ENCODE results near the gene CHST7. TPM values are rescaled to one million over a fixed set of nuclear protein-coding genes. Genes with fewer than 3 reads are reported as not detected.

Gene CHST7
- total RNA-seq, 1 experiment from 2014 or later: 7.7 TPM

DNA sequence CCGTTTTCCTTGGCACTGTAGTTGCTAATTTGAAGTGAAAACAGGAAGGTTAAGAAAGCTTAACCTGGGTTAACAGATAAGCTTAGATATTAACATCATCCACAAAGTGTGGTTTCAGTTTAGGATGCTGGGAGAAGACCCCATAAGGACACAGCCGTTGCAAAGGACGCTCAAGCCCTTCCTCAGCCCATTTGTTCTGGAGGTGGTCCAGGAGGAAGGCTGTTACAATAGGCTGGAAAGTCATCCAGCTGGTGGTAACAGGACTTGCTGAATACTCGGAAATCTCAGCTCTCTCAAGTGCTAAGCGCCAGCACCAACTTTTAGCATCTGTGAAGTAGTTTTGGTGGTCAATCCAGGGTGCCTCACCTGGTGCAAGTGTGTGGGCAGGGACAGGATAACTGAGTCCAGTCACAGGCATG lies 14.2 kb downstream of the CHST7 start (continued):
- no peak for TF ChIP-seq RAD21 (IDR thresholded peaks at IDR 0.05; ENCODE audit: low read depth)
- no peak for TF ChIP-seq SRF (IDR thresholded peaks at IDR 0.05; ENCODE audit: low read depth)
- TF ChIP-seq FOSL1 (IDR thresholded peaks at IDR 0.05; ENCODE audit: low read depth): no peak

DNA sequence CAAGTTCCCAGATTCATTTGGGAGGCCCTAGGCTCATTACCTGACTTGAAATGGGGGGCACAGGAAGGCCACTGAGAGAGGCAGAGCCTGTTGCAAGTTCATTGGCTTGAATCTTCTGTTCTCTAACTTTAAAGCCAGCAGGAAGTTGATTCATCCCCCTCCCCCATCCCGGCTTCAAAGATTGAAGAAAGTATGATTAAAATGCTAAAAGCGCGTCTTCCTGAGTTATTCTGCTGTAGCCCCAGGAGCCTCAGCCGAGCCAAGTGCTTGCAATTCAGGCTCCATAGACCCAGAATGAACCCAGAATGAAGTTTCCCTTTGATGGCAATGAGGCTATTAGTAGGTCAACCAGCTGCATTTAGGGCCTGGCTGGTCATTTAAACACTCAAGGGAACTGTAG lies 14.7 kb downstream of the CHST7 start:
- Histone ChIP-seq H3K36me3 (ENCODE audit: control insufficient read depth in 1 of 2, insufficient read depth in 2 of 2, low read length in 2 of 2) (no peaks in the 10 kb centered on the region), H3K4me3 (replicated peaks in 1 of 2; ENCODE audit: low read depth in 1 of 2, low read length in 2 of 2) (peak overlapping the region; percentile 19 to 49), H4K20me1 (ENCODE audit: insufficient read depth) (no peaks in the 10 kb centered on the region), H3K27ac (ENCODE audit: low read depth, low read length) (peak overlapping the region; percentile 82), H3K79me2 (ENCODE audit: insufficient read depth, low read length) (peaks cover 39% of the 10 kb centered on the region), H3K4me1 (ENCODE audit: control insufficient read depth in 1 of 2, insufficient read depth in 2 of 2, low read length in 2 of 2) (peaks cover 58 to 77% of the 10 kb centered on the region in 2 experiments), H3K9me3 (ENCODE audit: control insufficient read depth in 1 of 2, insufficient read depth in 1 of 2, low read depth in 1 of 2, low read length in 2 of 2) (no peaks in the 10 kb centered on the region), H3K9me2 (ENCODE audit: insufficient read depth) (no peaks in the 10 kb centered on the region), H3K4me2 (ENCODE audit: low read length) (peak overlapping the region; percentile 82), H2AFZ (ENCODE audit: low read depth, low read length, poor library complexity, severe bottlenecking) (no peak overlapping the region), H3K27me3 (ENCODE audit: insufficient read depth, low read length) (no peaks in the 10 kb centered on the region), H3K9ac (ENCODE audit: low read length) (peak overlapping the region; percentile 48)
- CTCF ChIA-PET: interaction anchor here (0.8 kb wide), 1 partner anchor 65 kb away, joined by 3 read pairs; no protein-coding TSS in a partner anchor
- POLR2A ChIA-PET: no interaction called here
- DNase-seq (ENCODE audit: low read depth, low spot score): no peak
- no TSS peak for BruUV-seq (replicated peaks)
- peak; percentile 42 for ATAC-seq
- intact Hi-C loops (cut with micrococcal nuclease): no loop called here
- TF ChIP-seq JUND (IDR thresholded peaks at IDR 0.05) (no peak), CBX3 (IDR thresholded peaks at IDR 0.05; ENCODE audit: low read depth) (peak; percentile 30; the same call in 1 of the 2 replicates), SP1 (IDR thresholded peaks at IDR 0.05; ENCODE audit: low read depth) (0 out of 2 replicates have a peak, but pooled peaks have one; percentile 24), POLR2AphosphoS5 (IDR thresholded peaks at IDR 0.05; ENCODE audit: low read depth, low read length) (no peak), RAD21 (IDR thresholded peaks at IDR 0.05; ENCODE audit: low read depth) (no peak), SIN3A (IDR thresholded peaks at IDR 0.05; ENCODE audit: low read depth) (no peak), EGR1 (IDR thresholded peaks at IDR 0.05; ENCODE audit: low read depth) (no peak), ZFX (IDR thresholded peaks at IDR 0.05) (no peak), EZH2 (IDR thresholded peaks at IDR 0.05) (no peak), FOSL1 (IDR thresholded peaks at IDR 0.05; ENCODE audit: low read depth) (no peak), CEBPB (IDR thresholded peaks at IDR 0.05; ENCODE audit: low read depth) (no peak)
- TF ChIP-seq, protein P1, sequence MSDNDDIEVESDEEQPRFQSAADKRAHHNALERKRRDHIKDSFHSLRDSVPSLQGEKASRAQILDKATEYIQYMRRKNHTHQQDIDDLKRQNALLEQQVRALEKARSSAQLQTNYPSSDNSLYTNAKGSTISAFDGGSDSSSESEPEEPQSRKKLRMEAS (IDR thresholded peaks at IDR 0.05): no peak
- TF ChIP-seq, protein P2, sequence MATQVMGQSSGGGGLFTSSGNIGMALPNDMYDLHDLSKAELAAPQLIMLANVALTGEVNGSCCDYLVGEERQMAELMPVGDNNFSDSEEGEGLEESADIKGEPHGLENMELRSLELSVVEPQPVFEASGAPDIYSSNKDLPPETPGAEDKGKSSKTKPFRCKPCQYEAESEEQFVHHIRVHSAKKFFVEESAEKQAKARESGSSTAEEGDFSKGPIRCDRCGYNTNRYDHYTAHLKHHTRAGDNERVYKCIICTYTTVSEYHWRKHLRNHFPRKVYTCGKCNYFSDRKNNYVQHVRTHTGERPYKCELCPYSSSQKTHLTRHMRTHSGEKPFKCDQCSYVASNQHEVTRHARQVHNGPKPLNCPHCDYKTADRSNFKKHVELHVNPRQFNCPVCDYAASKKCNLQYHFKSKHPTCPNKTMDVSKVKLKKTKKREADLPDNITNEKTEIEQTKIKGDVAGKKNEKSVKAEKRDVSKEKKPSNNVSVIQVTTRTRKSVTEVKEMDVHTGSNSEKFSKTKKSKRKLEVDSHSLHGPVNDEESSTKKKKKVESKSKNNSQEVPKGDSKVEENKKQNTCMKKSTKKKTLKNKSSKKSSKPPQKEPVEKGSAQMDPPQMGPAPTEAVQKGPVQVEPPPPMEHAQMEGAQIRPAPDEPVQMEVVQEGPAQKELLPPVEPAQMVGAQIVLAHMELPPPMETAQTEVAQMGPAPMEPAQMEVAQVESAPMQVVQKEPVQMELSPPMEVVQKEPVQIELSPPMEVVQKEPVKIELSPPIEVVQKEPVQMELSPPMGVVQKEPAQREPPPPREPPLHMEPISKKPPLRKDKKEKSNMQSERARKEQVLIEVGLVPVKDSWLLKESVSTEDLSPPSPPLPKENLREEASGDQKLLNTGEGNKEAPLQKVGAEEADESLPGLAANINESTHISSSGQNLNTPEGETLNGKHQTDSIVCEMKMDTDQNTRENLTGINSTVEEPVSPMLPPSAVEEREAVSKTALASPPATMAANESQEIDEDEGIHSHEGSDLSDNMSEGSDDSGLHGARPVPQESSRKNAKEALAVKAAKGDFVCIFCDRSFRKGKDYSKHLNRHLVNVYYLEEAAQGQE (IDR thresholded peaks at IDR 0.05; ENCODE audit: low read depth): no peak
- RAD21 ChIA-PET (ENCODE audit: low non-redundant PET in 1 of 2, low total read pairs in 2 of 2, uncharacterized antibody in 2 of 2, unreplicated experiment in 2 of 2): no interaction called here

Data from HCT116 (cell line).